ENCODE measurements around the gene KMO.

KMO gene

DNA sequence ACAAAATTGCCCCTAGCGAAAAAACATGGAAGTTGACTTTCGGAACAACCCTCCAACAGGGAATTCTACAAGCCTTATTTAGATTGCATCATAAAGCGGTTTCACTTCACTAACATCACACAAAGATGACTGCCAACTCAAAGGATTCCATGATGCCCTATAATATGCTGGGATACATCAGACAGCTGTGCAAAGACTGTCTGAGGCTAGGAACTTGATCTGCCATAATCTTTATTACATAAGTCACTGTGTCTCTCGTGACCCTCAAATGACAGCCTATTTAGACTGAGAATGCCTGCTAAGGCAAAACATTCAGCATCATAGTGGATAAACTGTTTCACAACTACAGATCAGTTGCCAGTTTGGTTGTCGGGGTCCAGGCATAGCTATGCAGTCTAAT, 36.4 kb upstream of the KMO start:
- TF ChIP-seq, protein P1, sequence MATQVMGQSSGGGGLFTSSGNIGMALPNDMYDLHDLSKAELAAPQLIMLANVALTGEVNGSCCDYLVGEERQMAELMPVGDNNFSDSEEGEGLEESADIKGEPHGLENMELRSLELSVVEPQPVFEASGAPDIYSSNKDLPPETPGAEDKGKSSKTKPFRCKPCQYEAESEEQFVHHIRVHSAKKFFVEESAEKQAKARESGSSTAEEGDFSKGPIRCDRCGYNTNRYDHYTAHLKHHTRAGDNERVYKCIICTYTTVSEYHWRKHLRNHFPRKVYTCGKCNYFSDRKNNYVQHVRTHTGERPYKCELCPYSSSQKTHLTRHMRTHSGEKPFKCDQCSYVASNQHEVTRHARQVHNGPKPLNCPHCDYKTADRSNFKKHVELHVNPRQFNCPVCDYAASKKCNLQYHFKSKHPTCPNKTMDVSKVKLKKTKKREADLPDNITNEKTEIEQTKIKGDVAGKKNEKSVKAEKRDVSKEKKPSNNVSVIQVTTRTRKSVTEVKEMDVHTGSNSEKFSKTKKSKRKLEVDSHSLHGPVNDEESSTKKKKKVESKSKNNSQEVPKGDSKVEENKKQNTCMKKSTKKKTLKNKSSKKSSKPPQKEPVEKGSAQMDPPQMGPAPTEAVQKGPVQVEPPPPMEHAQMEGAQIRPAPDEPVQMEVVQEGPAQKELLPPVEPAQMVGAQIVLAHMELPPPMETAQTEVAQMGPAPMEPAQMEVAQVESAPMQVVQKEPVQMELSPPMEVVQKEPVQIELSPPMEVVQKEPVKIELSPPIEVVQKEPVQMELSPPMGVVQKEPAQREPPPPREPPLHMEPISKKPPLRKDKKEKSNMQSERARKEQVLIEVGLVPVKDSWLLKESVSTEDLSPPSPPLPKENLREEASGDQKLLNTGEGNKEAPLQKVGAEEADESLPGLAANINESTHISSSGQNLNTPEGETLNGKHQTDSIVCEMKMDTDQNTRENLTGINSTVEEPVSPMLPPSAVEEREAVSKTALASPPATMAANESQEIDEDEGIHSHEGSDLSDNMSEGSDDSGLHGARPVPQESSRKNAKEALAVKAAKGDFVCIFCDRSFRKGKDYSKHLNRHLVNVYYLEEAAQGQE (IDR thresholded peaks at IDR 0.05; ENCODE audit: insufficient read depth in 1 of 2, low read depth in 2 of 2, low read length in 2 of 2) = no peak
- TF ChIP-seq FOXP2 (optimal IDR thresholded peaks at IDR 0.05; ENCODE audit: borderline replicate concordance, extremely low read depth, extremely low read length, insufficient read depth) (no peak), POLR2AphosphoS5 (IDR thresholded peaks at IDR 0.05; ENCODE audit: low read depth, low read length) (no peak), SIN3A (IDR thresholded peaks at IDR 0.05; ENCODE audit: borderline replicate concordance, insufficient read depth, low read length) (no peak), TAF1 (IDR thresholded peaks at IDR 0.05; ENCODE audit: borderline replicate concordance, insufficient read depth, low read length) (no peak)

DNA sequence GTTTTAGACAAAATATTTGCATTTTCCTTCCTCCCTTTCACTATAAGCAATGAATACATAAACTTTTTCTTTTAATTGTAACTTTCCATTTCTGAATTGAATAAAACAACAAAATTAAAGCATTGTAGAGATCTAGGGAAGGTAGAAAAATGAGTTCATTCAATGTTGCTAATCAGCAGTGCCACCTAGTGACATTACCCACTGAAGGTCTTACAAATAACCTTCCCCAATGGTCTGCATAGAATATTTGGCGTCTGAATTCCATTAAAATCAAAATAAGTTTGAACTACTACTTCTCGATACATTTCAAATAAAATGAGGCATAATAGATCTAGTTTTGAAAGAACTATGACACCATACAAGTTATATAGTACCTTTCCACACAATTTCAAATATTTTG, 32.3 kb upstream of the KMO start:
- no peak for TF ChIP-seq SIN3A (IDR thresholded peaks at IDR 0.05; ENCODE audit: borderline replicate concordance, insufficient read depth, low read length)
- TF ChIP-seq TAF1 (IDR thresholded peaks at IDR 0.05; ENCODE audit: borderline replicate concordance, insufficient read depth, low read length) = no peak
- TF ChIP-seq POLR2AphosphoS5 (IDR thresholded peaks at IDR 0.05; ENCODE audit: low read depth, low read length) = no peak
- no peak for TF ChIP-seq FOXP2 (optimal IDR thresholded peaks at IDR 0.05; ENCODE audit: borderline replicate concordance, extremely low read depth, extremely low read length, insufficient read depth)
- TF ChIP-seq, protein P1 (IDR thresholded peaks at IDR 0.05; ENCODE audit: insufficient read depth in 1 of 2, low read depth in 2 of 2, low read length in 2 of 2) = no peak

DNA sequence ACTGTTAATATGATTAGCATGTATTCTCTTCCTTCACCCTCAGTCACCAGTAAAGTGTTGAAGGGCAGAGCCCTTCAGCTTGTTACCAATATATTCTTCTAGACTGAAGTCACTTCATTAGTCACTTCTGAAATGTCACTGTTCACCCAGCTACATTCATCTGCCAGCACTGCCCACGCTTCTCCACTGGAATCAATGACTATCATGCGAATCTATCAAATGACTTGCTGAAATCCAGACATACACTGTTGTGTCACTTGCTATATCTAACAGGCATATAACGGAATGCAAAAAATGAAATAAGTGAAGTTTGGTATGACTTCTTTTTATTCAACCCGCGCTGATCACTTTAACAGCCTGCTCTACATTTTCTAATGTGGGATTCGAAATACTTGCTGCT, 28.7 kb upstream of the KMO start:
- no peak for TF ChIP-seq SIN3A (IDR thresholded peaks at IDR 0.05; ENCODE audit: borderline replicate concordance, insufficient read depth, low read length)

DNA sequence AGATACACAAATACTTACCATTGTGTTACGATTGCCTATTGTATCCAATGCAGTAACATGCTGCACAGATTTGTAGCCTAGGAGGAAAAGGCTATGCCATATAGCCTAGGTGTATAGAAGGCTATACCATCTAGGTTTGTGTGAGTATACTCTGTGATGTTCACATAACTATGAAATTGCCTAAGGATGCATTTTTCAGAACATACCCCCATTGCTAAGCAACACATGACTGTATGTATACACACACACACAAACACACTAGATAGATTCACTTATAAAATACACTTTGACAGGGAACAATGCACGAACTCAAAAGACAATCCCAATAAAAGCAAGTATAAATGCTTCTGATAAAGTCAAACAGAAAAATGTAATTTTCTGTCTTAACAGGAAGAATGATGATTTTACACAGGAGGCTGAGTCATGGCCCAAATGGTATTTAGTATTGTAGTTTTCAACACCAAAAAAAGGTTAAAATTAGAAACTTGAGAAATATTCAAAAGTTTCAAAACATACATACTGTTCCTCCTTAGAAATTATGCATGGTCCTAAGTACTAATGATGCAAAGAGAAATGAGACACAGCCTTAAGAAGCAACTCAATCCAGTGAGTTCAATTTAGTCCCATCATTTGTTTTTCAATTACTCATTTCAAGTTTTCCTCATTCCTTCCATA, 24.9 kb upstream of the KMO start:
- TF ChIP-seq TAF1 (IDR thresholded peaks at IDR 0.05; ENCODE audit: borderline replicate concordance, insufficient read depth, low read length) (no peak), SIN3A (IDR thresholded peaks at IDR 0.05; ENCODE audit: borderline replicate concordance, insufficient read depth, low read length) (no peak), FOXP2 (optimal IDR thresholded peaks at IDR 0.05; ENCODE audit: borderline replicate concordance, extremely low read depth, extremely low read length, insufficient read depth) (no peak), POLR2AphosphoS5 (IDR thresholded peaks at IDR 0.05; ENCODE audit: low read depth, low read length) (no peak)
- TF ChIP-seq, protein P1 (IDR thresholded peaks at IDR 0.05; ENCODE audit: insufficient read depth in 1 of 2, low read depth in 2 of 2, low read length in 2 of 2) = no peak

DNA sequence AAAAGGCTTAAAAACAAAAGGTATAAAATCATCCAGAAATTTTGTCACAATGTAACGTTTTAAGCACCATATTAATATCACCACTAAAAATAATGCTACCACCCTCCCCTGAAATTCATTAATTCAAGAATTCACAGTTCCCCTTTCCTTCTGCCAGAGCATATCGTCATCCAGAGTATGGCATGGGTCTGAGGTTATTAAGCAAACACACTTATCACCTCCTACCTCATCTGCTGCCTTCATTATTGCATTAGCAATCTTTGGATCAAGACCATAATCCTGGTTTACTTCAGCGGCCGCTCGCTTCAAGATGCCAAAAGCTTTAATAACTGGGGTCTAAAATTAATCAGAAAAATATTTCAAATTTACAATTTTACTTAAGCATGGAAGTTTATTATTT, 18.8 kb upstream of the KMO start:
- TF ChIP-seq TAF1 (IDR thresholded peaks at IDR 0.05; ENCODE audit: borderline replicate concordance, insufficient read depth, low read length) (no peak), SIN3A (IDR thresholded peaks at IDR 0.05; ENCODE audit: borderline replicate concordance, insufficient read depth, low read length) (no peak), POLR2AphosphoS5 (IDR thresholded peaks at IDR 0.05; ENCODE audit: low read depth, low read length) (no peak), FOXP2 (optimal IDR thresholded peaks at IDR 0.05; ENCODE audit: borderline replicate concordance, extremely low read depth, extremely low read length, insufficient read depth) (no peak)
- TF ChIP-seq, protein P1 (IDR thresholded peaks at IDR 0.05; ENCODE audit: insufficient read depth in 1 of 2, low read depth in 2 of 2, low read length in 2 of 2) = no peak

All from PFSK-1 (cell line).